DMS153 (cell line): ENCODE results near the gene CSGALNACT2.
"Not testable (repeated sequence)": the region's sequence is repeated elsewhere in the genome, so short reads cannot be mapped to it uniquely, and the experiment has no call there.

Experiments
- DNase-seq: peaks from one replicate; lab custom pipeline; 2025; lab: John Stamatoyannopoulos, UW

Gene CSGALNACT2

GRCh38 chr10:43218206-43218950, 80.1 kb downstream of the CSGALNACT2 start:
- no peak for DNase-seq

- no peak for DNase-seq
These were observed 80.9 kb downstream of the CSGALNACT2 start for GRCh38 chr10:43218951-43219837.

DNA sequence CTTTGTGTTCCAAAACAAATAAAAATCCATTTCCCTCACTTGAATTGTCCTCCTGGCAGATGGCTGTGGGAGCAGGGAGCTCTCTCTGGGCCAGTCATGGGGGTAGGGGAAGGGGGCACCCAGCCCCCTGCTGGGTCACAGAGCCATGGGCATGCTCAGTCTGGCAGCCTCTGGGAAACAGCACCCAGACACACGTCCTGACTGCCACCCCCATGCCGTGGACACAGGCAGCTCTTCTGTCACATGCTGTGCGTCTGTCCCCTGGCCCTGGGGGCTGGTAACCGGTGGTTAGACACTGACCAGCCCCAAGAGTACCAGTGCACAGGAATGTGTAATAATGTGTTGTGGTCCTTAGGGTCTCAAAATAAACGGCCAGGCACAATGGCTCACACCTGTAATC, 81.6 kb downstream of the CSGALNACT2 start:
- no peak for DNase-seq

GRCh38 chr10:43220251-43220650, 82.0 kb downstream of the CSGALNACT2 start:
- DNase-seq, result not testable (repeated sequence)

DNA sequence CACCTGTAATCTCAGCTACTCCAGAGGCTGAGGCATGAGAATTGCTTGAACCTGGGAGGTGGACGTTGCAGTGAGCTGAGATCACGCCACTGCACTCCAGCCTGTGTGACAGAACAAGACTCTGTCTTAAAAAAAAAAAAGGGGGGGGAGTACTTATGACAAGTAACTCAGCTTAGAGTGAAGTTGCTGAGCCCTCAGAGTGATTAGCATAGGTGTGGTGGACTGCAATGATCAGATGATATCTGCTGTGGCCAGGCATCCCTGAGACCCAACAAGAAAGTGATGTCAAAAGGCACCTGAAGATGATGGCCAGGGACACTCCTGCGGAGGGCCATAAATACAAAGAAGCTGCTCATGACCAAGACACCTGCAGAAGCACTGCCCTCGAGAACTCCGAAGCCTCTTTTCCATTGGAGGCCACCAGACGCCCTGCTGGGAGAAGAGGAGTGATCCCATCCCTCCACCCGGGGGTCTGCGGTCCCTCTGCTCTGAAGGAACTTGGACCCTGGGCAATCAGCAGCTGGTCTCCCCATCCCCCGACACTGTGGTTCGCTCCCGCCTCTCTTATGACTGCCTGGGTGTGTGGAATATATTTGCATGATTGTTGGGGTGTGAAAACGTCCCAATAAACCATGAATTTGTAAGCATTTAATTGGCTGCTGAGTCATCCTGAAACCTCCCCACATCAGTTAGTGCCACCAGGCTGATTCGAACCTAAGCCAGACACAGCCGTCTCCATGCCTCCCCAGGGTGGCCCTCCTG, 82.6 kb downstream of the CSGALNACT2 start:
- no peak for DNase-seq

DNA sequence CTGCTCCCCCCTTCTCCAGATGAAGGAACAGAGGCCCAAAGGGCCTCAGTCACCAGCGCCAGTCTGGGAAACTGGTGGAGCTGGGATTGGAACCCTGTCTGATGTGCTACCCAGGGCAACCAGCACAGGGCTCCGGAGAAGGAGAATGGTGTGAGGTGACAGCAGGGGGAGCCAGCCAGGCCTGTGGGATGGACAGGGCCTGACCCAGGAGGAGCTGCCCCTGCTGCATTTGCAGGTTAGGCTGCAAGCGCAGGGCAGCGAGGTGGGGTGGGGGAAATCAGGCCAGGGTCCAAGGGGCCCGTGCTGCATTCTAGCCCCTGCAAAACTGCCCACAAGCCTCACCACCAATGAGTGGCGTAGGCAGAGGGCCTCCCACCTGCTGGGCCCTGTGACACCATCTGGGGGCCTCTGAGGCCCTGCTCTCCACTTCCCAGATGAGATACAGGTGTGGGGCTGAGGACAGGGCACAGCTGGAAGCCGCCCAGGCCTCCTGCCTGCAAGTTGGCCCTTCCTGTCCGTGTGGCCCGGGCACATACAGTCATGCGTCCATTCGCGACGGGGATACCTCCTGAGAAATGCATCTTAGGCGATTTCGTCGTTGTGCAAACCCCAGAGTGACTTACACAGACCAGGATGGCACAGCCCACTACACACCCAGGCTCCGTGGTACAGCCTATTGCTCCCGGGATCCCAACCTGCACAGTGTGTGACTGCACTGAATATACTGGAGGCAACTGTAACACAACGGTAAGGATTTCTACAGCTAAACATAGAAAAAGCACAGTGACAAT, 83.4 kb downstream of the CSGALNACT2 start:
- no peak for DNase-seq

DNA sequence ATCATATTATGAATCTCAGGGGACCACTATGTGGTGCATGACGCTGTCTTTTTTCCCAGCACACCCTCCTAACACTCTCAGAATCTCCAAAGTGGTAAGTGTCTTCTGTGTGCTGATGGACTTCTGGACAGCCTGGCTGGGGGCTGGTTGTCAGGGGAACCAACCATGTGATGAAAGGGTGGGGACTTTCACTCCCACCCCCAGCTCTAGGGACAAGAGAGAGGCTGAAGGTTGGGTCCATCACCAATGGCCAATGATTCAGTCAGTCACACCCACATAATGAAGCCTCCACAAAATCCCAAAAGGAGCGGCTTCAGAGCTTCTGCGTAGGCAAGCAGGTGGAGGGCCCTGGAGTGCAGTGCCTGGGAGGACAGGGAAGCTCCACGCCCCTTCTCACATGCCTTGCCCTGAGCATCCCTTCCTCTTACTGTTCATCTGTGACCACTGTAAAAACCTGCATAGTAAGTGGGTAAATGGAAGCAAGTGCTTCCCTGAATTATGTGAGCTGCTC, 84.0 kb downstream of the CSGALNACT2 start:
- no peak for DNase-seq

GRCh38 chr10:43223056-43223455, 84.8 kb downstream of the CSGALNACT2 start:
- no peak for DNase-seq

DNA sequence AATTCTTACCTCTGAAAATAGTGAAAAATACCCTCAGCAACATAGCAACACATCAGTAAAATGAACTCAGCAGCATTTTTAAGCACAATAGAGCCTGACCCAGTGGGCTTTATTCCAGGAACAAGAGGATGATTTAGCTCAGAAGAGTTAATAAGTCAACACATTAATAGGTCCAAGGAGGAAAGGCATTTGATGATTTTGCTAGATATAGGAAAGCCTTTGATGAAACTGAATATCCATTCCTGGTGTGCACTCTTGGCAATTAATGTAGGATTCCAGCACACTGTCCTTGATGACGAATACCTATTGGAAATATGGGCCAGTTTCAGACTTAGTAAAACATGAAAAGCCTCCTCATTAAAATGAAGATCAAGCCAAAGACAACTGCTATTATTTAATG, 86.1 kb downstream of the CSGALNACT2 start:
- no peak for DNase-seq

GRCh38 chr10:43225004-43225786, 87.0 kb downstream of the CSGALNACT2 start:
- no peak for DNase-seq

DNA sequence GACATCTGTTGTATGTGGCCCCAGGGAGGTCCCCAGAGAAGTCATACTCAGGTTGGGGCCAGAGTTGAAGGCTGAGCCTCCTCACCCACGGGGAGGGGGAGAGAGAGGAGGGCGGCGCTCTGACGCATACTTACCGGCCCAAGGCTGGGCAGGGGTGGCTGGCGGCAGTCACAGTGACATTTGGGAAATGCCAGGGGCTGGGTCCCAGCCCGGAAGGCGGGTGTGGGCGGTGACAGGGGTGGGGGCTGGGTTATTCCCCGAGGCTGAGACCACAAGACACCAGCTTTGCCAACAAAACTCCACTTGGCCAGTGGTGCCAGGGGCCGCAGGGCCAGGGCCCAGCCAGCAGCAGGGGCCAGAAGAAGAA, 87.5 kb downstream of the CSGALNACT2 start:
- no peak for DNase-seq

DNA sequence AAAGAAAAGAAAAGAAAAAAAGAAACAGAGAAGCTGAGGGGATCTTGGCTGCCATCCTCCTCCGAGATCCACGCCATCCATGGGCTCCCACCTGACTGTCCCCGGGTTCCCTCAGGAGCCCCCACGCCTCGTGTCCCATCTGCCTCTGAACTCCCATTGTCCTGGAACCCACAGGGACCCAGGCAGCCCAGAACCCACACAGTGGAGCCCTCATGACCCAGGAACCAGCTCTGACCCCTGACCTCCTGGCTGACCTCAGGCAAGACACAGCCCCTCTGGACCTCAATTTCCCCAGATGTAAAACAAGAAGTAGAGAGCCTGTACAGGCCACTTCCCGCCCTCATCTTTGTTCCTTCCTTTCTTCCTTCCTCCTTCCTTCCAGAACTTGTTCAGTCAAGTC, 88.2 kb downstream of the CSGALNACT2 start:
- no peak for DNase-seq

DNA sequence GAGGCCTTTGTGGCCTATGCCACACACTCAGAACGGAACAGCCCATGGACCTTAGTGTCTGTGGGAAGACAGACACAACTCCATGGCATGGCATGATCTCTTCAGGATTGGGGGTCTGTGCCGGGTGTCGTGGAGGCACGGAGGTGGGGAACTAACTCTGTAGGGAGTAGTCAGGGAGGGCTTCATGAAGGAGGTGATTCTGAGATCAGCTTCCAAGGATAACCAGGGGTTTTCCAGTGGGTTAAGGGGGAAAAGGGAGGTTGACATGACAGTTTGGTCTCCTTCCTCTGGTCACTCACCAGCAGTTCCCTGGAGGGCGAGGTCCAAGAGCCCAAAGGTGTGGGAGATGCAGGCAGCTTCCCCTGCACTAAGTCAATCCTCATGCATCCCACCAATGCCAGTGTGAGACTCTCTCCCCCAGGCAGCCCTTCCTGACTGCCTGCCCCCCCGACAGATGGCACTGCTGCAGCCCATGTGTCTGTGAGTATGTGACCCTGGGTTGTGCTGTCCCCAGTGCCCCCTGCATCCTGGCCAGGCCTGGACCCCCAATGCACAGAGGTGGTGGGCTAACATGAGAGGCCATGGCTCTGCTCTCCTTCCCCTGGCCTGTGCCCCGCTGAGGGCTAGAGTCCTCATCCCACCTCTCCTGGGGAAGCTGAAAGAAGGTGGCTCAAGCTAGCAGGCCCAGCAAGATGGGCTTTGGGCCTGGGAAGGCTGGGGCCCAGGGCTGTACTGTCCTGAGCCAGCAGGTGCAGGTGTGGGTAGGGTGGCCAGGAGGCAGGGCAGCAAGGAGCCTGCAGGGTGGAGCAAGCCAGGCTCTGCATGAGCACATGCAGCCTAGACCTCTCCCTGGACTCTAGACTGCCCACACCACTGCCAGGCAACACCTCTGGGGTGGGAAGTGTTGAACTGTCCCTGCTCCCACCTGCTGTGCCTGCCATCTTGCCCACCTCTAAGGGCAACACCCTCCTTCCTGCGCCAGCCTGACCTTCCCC, 88.9 kb downstream of the CSGALNACT2 start:
- DNase-seq, result no peak

DNA sequence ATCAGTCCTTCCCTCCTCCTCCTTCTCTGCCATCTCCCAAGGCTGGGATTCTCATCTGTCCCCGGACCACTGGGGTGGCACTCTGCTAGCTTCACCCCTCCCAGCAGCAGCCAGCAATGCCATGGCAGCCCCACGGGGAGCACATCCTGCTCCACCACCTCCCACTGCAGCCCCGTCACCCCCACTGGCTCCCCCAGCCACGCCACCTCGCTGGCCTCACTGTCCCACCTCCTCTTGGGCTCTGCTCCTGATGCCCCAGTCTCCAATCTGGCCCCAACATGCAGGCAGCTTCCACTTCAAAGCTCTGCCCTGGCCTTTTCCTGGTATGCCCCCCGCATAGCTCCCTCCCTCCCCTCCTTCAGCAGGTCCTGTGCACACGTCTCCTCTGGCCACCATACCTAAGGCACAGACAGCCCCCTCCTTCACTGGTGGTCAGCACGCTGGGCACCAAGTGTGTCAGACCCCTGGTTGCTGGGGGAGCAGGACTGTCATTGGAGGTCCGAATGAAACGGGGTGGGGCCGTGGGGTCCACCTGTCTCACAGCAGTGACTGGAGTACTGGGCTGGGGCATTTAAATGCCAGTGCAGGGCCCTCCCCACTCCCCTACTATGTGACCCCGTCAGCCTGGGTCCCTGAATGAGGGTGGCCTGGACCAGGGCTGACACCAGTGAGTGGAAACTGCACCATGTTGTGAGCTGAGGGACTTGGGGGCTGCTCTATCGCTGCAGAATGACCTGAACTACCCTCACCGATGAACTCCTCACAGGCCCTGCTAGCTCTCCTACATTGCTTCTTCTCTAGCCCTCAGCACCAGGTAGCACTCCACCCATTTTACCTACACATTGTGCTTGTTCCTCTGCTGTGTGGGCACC, 89.9 kb downstream of the CSGALNACT2 start:
- no peak for DNase-seq

- no peak for DNase-seq
These were observed 90.5 kb downstream of the CSGALNACT2 start for GRCh38 chr10:43228783-43229207.

DNA sequence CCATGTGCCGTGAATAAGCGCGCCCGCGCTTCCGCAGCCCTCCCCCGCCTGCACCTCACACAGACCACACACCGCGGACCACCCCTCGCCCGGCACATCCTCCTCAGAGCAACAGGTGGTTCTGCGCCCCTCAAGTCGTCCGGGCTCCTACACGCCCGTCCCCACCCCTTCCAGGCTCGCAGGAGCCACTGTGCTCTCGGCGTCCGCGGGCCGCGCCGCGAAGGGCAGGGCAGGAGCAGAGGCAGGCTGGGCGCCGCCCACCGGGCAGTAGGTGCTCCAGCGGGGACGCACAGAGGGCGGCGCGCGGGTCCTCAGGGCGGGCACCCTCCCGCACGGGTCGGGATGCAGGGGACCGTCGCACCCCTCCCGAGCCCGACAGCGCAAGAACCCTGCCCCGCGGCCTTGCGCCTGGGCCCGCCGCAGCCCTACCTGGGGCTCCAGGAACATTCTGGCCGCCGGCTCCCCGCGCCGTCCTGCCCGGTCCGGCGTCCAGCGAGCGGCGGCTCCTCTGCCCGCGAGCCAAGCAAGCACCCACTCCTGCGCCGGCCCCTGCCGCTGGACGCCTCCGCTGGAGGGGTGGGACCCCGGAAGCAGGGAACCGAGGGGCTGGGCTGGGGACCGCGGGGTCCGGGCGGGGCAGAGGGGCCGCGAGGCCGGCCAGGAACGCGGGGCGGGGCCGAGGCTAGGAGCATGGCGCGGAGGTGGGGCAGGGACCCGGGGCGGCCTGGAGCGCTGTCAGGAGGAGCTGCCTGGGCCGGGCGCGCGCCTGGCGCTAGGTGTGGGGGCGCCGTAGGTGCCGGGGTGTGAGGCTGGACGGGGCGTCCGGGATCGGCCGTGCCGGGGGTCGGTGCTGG, 91.2 kb downstream of the CSGALNACT2 start:
- no peak for DNase-seq

DNA sequence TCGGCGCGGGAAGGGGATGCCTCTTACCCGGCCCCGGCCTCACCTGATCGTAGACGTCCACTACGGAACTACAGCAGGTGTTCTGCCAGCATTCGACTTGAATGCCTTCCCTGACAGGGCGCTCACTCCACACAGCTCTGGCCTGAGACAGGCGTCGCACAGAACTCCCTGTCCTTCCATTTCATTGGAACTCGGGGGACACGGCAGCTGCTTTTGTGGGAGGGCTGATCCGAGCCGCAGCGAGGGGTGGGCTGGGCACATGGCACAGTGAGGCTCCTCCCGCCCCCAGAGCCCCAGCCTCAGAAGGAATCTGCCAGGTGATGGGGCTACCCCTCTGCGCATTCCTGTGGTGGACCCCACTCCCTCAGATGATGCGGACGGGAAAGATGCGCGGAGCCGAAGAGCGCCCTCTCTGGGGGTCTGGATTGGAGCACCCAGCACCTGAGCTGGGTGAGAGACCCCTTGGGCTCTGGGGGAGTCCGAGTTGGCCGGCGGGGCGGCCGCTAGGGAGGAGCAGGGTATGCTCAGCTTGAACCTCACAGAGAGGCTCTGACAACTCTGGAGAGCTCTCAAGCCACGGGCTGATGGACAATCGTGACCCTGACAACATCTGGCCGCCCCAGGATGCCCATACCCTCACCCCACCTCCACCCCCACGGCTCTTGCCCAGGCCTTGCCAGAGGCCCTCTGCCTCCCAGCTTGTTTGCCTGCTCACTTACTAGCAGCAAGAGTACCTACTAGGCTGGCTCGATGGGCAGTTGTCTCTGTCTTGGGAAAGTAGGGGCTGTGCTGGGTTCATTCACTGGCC, 92.1 kb downstream of the CSGALNACT2 start:
- DNase-seq, result no peak
